GM10847 (cell line): Measurements from ENCODE around the gene CFAP68.

ENCODE experiments used
- POLR2A ChIP-seq: IDR thresholded peaks from 2 replicates; pipeline ENCODE4 v1.6.1; 2011; ENCODE audit not compliant: insufficient read length; ENCODE audit errors: extremely low read depth

Gene CFAP68

GRCh38 chr11:111878849-111879636 lies at the start of gene CFAP68, which contains the start of gene FDXACB1:
TSS of gene CFAP68 (plus strand) at chr11:111879541. CDS start at chr11:111879561, 20 bp downstream.
TSS of gene FDXACB1 (minus strand) at chr11:111879165. CDS start at chr11:111879132, 33 bp downstream.
- TF ChIP-seq POLR2A, result peak; percentile 49

GRCh38 chr11:111833524-111833923 lies 45.8 kb upstream of the CFAP68 start:
- no peak for TF ChIP-seq POLR2A

- no peak for TF ChIP-seq POLR2A
Observed at GRCh38 chr11:111834432-111835163, 44.7 kb upstream of the CFAP68 start.

- TF ChIP-seq POLR2A, result no peak
Observed at GRCh38 chr11:111835665-111836064, 43.7 kb upstream of the CFAP68 start.

GRCh38 chr11:111836162-111836561 lies 43.2 kb upstream of the CFAP68 start:
- no peak for TF ChIP-seq POLR2A

- no peak for TF ChIP-seq POLR2A
Observed at GRCh38 chr11:111836721-111837120, 42.6 kb upstream of the CFAP68 start.

- no peak for TF ChIP-seq POLR2A
Observed at GRCh38 chr11:111837366-111837891, 41.9 kb upstream of the CFAP68 start.

GRCh38 chr11:111838054-111838453 lies 41.3 kb upstream of the CFAP68 start:
- no peak for TF ChIP-seq POLR2A

- no peak for TF ChIP-seq POLR2A
Observed at GRCh38 chr11:111840143-111840542, 39.2 kb upstream of the CFAP68 start.

GRCh38 chr11:111841370-111842053 lies 37.8 kb upstream of the CFAP68 start:
- TF ChIP-seq POLR2A, result no peak

GRCh38 chr11:111843661-111844060 lies 35.7 kb upstream of the CFAP68 start:
- TF ChIP-seq POLR2A, result no peak

GRCh38 chr11:111845276-111846028 lies 33.9 kb upstream of the CFAP68 start:
- TF ChIP-seq POLR2A, result no peak

- no peak for TF ChIP-seq POLR2A
Observed at GRCh38 chr11:111846063-111846462, 33.3 kb upstream of the CFAP68 start.

- no peak for TF ChIP-seq POLR2A
Observed at GRCh38 chr11:111846636-111847035, 32.7 kb upstream of the CFAP68 start.

- no peak for TF ChIP-seq POLR2A
Observed at GRCh38 chr11:111849631-111850030, 29.7 kb upstream of the CFAP68 start.
